ENCODE data around the gene DDX60. TPM values are rescaled to one million over a fixed set of nuclear protein-coding genes. Genes with fewer than 3 reads are reported as not detected.
"Not testable (repeated sequence)": the region's sequence is repeated elsewhere in the genome, so short reads cannot be mapped to it uniquely, and the experiment has no call there.

Gene DDX60, protein sequence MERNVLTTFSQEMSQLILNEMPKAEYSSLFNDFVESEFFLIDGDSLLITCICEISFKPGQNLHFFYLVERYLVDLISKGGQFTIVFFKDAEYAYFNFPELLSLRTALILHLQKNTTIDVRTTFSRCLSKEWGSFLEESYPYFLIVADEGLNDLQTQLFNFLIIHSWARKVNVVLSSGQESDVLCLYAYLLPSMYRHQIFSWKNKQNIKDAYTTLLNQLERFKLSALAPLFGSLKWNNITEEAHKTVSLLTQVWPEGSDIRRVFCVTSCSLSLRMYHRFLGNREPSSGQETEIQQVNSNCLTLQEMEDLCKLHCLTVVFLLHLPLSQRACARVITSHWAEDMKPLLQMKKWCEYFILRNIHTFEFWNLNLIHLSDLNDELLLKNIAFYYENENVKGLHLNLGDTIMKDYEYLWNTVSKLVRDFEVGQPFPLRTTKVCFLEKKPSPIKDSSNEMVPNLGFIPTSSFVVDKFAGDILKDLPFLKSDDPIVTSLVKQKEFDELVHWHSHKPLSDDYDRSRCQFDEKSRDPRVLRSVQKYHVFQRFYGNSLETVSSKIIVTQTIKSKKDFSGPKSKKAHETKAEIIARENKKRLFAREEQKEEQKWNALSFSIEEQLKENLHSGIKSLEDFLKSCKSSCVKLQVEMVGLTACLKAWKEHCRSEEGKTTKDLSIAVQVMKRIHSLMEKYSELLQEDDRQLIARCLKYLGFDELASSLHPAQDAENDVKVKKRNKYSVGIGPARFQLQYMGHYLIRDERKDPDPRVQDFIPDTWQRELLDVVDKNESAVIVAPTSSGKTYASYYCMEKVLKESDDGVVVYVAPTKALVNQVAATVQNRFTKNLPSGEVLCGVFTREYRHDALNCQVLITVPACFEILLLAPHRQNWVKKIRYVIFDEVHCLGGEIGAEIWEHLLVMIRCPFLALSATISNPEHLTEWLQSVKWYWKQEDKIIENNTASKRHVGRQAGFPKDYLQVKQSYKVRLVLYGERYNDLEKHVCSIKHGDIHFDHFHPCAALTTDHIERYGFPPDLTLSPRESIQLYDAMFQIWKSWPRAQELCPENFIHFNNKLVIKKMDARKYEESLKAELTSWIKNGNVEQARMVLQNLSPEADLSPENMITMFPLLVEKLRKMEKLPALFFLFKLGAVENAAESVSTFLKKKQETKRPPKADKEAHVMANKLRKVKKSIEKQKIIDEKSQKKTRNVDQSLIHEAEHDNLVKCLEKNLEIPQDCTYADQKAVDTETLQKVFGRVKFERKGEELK (N-terminal part only)
- polyA plus RNA-seq (2013, experiment 1 of 2; ENCODE audit: insufficient read length) = 2.7 TPM
- polyA plus RNA-seq (2013, experiment 2 of 2; ENCODE audit: insufficient read length) = 4.6 TPM

DNA sequence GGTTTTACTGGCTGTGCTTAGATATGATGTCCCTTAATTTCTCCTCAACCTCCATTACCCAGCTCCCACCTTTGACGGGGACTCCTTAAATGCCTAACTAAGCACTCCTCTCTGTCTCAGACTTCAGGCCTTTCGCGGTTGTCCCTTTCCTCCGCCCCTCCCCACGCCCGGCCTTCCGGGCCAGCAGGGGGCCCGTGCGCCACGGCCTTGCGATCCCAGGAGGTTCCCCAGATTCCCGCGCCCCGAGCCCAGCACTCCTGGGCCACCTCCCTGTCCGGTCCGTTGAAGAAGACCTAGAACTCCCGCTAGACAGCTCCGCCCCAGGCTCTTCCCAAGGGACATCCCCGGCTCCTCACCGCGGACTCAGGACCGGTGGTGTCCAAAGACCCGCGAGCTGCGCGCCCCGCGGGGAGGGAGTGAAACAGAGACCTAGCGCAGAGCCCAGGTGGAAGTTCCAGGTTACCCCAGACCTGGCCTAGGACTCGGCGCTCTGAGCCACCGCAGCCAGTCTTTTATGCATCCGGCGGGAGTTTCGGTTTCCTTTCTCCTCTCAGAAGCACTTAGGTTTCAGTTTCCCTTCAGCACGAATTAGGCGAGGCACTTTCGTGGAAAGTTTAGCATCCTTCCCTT is at the start of gene DDX60:
TSS of gene DDX60 (minus strand) at position 487 of the 630 bp plus-strand sequence. CDS start 7,493 bp downstream, outside the sequence.
- peak; percentile 80 for DNase-seq

DNA sequence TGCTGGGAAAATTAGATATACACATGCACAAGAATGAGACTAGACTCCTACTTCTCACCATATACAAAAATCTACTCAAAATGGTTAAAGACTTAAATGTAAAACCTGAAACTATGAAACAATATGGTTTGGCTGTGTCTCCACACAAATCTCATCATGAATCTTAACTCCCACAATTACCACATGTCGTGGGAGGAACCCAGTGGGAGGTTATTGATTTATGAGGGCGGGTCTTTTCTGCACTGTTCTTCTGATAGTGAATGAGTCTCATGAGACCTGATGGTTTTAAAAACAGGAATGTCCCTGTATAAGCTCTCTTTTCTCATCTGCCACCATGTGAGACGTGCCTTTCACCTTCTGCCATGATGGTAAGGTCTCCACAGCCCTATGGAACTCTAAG is 48.5 kb upstream of the DDX60 start:
- DNase-seq = no peak

DNA sequence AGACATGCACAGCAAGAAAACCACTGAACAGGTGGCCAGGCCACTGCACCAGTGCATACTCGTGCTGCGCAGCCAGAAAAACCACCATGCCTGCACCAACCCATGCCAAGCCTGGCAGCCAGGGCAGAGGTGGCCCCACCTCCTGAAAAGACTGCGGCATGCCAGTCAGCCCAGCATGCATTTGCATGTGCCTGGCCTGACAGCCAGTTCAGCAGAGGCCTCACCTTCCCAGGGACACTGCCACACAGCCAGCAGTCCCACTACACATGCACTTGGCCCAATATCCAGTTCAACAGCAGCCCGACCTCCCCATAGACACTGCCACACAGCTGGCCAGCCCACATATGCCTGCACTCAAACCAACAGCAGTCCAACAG is 43.5 kb upstream of the DDX60 start:
- DNase-seq = no peak

DNA sequence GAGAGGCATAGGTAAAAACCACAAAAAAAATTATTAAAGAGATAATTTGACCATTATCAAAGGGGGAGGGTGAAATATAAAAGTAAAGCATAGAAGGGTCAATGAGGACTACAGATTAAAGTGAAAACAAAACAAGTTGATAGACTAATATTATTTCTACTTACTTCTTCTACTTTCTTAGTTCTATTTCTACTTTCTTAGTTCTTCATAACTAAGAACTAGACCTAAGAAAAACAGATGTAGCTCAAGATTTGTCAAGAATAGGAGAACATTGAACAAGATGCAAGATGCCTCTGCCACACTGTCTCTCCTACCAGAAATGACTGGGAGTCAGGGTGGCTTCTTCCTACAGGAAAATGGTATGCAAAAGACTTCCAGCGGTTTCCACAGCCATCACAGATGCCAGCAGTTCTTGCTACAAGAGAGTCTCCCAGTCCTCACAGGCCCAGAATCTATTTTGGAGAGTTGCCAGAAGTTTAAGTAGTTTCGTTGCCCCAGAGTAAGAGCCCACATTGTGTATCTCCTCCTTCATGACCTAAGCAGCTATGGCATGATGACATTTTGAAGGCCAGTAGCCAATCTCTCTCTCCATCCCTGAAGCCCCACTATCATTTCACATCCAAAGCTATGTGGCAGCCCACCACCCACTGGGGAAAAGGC is 42.9 kb upstream of the DDX60 start:
- DNase-seq = no peak

DNA sequence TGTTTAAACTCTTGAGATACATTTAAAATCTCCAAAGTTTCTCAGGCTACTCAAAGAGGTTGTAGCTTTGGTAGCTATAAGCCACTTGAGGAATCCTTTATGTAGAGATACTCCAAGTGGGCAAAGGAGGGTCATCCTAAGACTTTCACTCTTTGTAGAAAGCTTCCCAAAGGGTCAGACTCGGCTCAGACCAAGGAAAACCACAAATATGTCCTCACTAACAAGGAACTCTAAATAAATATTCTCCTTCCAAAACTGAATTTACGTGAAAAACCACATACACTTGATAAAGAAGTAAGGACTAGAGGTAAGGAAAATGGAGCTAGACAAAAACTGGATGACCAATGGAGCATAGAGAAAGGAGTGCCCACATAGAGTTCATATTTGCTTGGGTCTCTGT is 41.7 kb upstream of the DDX60 start:
- DNase-seq = no peak

DNA sequence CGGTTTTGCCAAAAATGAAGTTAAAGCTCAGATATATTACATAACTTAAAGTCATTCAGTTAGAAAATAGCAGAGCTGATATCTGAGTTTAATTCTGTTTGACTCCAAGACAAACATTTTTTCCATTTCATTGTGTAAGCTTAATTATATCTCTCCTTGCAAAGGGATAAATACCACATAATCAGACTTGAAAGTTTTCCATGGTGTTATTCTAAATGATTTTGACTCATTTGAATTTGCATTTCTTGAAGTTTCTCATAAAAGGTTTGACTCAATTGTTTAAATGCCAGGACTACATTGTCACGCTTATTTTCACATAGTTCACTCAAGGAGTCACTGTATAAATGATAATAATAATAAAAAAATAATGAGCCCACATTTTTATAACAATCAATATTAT is 39.4 kb upstream of the DDX60 start:
- peak; percentile 6 for DNase-seq

DNA sequence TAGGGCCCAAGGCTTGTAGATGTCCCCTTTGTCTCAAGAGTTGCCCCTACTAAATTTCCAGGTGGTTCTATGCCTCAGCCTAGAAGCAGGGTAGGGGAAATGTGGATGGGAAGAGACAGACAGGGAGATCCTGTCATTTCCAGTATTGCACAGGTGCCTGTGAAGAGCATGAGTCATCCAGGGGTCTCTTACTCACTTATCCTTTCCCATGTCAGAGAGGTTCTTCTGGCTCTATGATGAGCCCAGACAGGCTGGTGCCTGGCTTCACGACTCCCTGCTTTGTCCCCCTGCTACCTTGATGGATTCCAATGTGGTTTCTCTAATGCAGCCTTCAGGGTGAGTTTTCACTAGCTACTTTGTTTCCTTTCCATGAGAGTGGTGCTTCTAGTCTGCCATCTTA is 35.2 kb upstream of the DDX60 start:
- no peak for DNase-seq

DNA sequence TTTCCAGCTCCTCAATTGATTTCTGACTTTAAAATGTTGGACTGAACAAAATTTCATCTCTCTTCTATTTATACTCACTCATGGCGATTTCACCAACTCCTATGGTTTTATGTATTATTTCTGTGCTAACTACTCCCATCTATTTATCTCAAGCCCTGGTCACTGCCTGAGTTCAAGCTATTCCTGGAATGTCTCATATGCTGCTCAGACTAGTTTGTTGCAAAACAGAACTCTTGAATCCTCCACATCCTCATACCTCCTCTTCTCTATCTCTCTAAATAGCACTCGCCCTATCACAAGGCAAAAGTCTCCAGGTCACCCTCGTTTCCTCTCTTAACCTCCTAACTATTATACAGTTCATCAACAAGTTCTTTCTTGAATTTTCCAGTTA is 19.0 kb upstream of the DDX60 start:
- peak; percentile 11 for DNase-seq

DNA sequence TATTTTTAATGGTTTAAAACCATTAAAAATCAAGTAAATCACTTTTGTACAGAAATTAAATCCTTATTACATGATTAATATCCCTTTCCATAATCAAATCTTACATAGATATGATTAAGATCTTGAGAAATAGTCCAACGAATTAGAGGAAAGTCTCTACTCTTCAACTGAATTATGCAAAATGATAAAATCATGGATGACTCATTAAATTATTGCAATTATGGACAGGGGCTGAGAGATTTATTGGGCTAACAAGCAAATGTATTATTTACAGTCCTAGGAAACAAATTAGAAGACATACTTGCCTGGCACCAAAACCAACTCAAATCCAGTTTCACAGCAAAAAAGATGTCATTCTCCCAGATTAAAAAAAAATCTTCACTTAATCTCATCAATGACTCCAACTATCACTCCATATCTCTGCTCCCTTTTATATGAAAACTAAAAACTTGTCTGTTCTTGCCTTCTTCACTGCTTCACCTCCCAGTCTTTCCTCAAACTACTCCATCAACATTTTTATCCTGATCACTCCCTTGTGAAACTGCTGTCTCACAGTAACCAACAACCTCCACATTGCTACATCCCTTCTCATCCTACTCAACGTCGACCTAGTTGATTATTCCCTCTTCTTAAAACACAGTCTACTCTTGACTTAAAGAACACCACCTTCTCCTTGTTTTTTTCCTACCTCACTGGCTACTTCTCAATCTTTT is 18.4 kb upstream of the DDX60 start:
- DNase-seq = no peak

DNA sequence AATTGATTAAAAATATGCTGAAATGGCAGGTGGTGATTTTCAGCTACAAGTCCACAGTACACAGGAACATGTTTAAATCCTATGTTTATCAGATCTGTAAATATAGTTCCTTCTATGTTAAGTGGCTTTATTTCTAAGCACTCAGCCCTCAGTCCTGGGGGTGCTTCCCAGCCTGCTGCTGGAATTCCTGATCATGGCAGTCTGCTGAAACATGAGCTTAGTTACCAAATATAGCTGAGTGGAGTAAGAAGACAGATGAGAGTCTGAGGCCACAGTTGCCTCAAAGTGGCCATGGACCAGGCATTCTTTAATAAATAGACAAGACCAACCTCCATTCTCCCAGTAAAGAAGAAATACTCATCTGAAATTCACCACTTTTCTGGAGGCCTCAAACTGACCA is 17.1 kb upstream of the DDX60 start:
- DNase-seq = peak; percentile 41

DNA sequence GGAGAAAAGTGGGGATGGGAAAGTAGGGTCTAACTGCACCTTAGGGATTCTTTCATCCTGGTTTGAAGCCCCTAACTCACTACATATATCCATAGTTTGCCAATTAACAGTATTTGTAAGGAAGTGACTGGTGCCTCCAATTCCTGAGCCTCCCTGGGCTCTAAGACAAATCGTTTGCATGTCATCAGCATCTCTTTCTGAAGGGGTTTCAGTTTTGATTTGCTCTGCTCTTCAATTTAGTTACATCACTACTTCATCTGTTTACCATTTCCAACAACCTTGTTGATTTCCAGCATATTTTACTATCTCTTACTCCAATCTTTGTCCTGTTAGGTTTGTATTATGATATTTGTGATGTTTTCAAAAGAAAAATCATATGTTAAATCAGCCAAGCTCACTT is 15.5 kb upstream of the DDX60 start:
- no peak for DNase-seq

DNA sequence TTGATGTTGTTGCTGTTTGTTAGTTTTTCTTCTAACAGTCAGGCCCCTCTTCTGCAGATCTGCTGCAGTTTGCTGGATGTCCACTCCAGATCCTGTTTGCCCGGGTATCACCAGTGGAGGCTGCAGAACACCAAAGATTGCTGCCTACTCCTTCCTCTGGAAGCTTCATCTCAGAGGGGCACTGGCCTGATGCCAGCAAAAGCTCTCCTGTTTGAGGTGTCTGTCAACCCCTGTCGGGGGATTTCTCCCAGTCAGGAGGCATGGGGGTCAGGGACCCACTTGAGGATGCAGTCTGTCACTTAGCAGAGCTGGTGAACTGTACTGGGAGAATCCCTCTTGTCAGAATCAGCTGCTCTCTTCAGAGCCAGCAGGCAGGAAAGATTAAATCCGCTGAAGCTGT is 12.0 kb upstream of the DDX60 start:
- DNase-seq = not testable (repeated sequence)

DNA sequence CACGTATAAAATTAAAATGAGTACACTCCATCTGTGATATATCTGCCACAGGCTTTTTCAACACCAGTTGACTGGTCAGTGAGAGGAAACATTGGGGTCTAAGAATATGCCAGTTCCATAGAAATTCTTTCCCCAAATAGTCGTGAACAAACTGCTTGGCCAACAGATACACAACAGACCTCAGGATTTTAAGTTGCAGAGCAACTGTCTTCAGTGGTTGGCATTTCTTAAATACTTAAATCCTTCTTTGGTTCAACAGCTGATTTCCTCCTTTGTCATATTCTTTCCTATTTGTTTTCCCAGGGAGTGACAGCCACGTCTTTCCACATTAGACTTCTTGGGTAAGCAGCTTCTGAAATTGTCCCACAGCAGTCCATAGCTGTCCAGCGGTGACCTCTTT is 7.0 kb upstream of the DDX60 start:
- no peak for DNase-seq

DNA sequence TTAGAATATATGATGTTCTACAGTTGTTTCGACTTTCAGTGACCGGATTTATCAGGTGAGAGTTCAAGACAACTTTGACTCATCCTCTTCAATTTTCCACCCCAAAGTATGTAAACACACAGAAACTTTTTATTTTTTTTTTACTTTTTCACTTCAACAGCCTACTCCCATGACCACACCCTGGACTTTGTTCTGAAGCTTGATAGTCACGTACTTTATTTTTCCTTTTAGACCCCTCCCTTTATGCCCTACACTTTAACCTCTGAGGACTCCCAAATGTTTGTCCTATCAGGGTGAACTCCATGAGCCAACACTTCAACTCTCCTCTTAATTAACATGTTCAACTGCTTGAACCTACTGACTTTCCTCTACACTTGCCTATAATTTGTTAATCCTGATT is 2.5 kb upstream of the DDX60 start:
- DNase-seq = no peak

DNA sequence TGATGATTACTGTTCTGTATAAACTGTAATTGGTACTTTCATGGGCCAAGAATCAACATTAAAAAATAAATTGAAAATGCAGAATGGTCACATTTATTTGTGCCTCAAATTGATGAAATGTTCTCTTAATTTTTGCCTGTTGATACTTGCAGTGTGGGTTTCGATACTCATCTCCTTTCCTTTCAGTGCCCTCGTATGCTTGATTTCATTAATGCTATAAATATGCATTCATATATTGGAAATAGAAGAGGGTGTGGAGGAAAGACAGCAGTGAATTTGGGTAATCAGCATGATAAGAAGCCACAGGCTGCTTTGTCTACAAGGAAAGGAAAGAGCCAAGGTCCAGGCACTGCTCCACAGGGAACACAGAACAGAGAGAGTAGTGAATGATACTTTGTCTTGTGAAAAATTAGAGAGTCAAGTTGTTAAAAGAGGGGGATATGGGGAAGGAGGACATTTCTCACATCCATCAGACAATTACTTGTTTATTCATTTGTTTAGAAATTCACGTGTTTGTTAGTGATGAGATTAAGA is 1.0 kb upstream of the DDX60 start:
- no peak for DNase-seq

DNA sequence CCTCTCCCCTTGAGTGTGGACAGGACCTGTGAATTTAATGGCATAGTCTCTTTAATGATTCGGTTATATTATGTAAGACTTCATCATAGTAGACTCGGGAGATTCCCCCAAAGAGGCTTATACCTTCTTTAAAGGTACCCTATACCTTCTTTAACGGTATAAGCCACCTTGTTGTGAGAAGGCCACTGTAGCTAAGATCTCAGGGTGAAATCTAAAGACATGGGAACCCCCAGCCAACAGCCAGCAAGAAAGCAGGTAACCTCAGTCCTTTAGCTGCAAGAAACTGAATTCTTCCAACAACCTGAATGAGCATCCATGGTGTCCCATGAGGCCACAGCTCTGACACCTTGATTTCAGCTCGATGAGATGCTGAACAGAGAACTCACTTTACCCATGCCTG is 931 bp downstream of the DDX60 start:
- DNase-seq = no peak

DNA sequence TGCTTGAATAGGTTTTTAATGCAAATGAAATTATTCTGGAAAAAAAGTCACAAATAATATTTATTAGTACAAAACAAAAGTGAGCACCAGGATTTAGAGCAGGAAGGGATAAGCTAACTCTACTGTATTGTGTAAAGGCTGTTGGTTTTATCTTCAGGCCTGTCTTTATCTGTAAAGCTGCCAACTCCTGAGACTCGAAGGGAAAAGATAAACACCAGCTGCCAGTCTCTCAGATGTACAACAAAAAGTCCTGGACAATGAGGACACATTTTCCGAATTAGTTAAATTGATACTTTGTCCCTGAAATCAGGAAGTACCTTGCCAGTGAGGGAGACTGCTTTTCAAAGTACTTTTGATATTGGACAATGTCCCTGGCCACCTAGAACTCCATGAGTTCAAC is 8.8 kb downstream of the DDX60 start:
- DNase-seq = no peak

DNA sequence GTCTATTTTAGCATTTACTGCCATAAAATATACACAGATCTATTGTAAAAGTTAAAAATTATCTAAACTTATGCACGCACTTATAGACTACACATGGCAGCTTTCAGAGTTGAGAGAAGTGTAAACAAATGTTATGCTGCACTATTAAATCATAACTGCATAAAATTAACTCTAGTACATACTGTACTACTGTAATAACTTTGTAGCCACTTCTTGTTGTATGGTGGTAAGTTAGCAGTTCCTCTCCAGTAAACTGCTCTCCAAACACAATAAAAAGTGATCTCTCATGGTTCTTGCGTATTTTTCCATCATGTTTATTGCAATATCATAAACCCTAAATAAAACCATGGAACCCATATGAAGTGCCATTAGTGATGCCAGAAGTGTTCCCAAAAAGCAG is 9.6 kb downstream of the DDX60 start:
- no peak for DNase-seq

DNA sequence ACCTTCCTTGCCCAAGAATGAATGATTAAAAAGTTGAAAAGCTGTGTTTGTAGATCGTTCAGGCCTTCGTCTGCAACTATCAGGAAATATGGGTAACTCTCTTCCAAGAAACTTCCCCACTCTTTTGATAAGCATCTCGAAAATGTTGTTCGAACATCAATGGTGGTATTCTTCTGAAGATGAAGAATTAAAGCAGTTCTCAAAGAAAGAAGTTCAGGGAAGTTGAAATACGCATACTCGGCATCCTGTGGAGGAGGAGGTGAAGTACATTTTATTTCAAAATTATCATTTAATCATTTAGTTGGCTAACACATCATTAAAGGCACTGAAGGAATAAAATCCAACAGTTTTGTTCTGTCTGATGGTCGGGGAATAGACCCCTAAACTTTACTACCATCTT is 12.1 kb downstream of the DDX60 start:
- no peak for DNase-seq

DNA sequence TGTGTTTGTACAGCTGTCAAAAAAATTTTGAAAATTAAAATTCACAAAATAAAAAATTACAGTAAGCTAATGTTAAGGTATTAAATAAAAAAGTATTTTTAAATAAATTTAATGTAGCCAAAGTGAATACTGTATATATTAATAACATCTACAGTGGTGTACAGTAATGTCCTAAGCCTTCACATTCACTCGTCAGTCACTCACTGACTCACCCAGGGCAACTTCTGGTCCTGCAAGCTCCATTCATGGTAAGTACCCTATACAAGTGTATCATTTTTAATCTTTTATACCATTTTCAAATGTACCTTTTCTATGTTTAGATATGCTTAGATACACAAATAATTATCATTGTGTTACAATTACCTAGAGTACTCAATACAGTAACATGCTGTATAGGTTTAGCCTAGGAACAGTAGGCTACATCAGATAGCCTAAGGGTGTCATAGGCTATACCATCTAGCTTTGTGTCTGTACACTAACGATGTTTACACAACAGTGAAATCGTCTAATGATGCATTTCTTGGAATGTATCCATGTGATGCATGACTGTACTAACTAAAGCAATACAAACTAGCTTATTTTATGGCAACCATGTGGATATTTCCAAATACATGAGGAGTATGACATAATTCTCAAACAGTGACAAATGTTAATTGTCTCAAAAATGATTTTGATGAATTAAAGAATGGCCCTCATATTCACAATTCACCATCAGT is 13.7 kb downstream of the DDX60 start:
- DNase-seq = peak; percentile 49
